Caco-2 (cell line): ENCODE measurements around the gene CTAG1A. TPM values are rescaled to one million over a fixed set of nuclear protein-coding genes. Genes with fewer than 3 reads are reported as not detected.
"Not testable (repeated sequence)": the region's sequence is repeated elsewhere in the genome, so short reads cannot be mapped to it uniquely, and the experiment has no call there.

ENCODE experiments used
- Bru-seq: library from RNA; stranded (reverse); fragments of 400-500 nt; gene quantifications from one replicate; lab custom pipeline; 2021; lab: Mats Ljungman, UMichigan
- BruChase-seq, 2 experiments: library from RNA; stranded (reverse); fragments of 400-500 nt; gene quantifications; one replicate each; lab custom pipeline; 2021; lab: Mats Ljungman, UMichigan
- BruUV-seq: library from RNA; stranded (reverse); fragments of 400-500 nt; replicated peaks from 2 replicates; lab custom pipeline; 2021; lab: Mats Ljungman, UMichigan
- CTCF ChIA-PET: fragments of 300-600 bp; sonication (Branson Sonifier 250); formaldehyde crosslinking; loops from one replicate; lab custom pipeline; 2022; ENCODE audit warnings: antibody characterized with exemption; lab: Charles Lee
- POLR2A ChIA-PET: fragments of 300-600 bp; sonication (Branson Sonifier 250); formaldehyde crosslinking; loops from one replicate; lab custom pipeline; 2022; ENCODE audit warnings: antibody characterized with exemption; lab: Charles Lee
- DNase-seq, 2 experiments: peaks; one replicate each; pipeline versions ENCODE4 v3.0.0 to v3.0.0-alpha.2; 2020 to 2022
- H3K27me3 ChIP-seq: replicated peaks from 2 replicates; pipeline ENCODE4 v1.6.0; 2011; ENCODE audit warnings: low read length; ENCODE audit not compliant: control insufficient read depth, insufficient read depth
- H3K36me3 ChIP-seq: 2 replicates; pipeline ENCODE4 v1.5.1; 2011; ENCODE audit warnings: low read length; ENCODE audit not compliant: control insufficient read depth, insufficient read depth
- H3K4me1 ChIP-seq: fragments of 250-450 bp; sonication (Bioruptor Pico); 2 replicates; pipeline ENCODE4 v1.5.1; 2020; ENCODE audit warnings: mild to moderate bottlenecking
- H3K4me3 ChIP-seq: 2 replicates; pipeline ENCODE4 v1.5.1; 2011; ENCODE audit warnings: low read depth, mild to moderate bottlenecking, control low read depth, low read length
- H3K9me3 ChIP-seq: fragments of 250-450 bp; sonication (Bioruptor Pico); 2 replicates; pipeline ENCODE4 v1.5.1; 2020; ENCODE audit warnings: mild to moderate bottlenecking, moderate library complexity
- H3K27ac Mint-ChIP-seq: one replicate; pipeline ENCODE4 v1.8.0; 2022; ENCODE audit warnings: mixed read lengths; ENCODE audit not compliant: unreplicated experiment
- H3K27me3 Mint-ChIP-seq: one replicate; pipeline ENCODE4 v1.8.0; 2022; ENCODE audit warnings: mixed read lengths; ENCODE audit not compliant: insufficient read depth, unreplicated experiment
- H3K36me3 Mint-ChIP-seq: one replicate; pipeline ENCODE4 v1.8.0; 2022; ENCODE audit warnings: mild to moderate bottlenecking, mixed read lengths; ENCODE audit not compliant: insufficient read depth, unreplicated experiment
- H3K4me1 Mint-ChIP-seq: one replicate; pipeline ENCODE4 v1.8.0; 2022; ENCODE audit warnings: low read depth, mixed read lengths; ENCODE audit not compliant: unreplicated experiment
- H3K4me3 Mint-ChIP-seq: one replicate; pipeline ENCODE4 v1.8.0; 2022; ENCODE audit warnings: mild to moderate bottlenecking, moderate library complexity, mixed read lengths; ENCODE audit not compliant: unreplicated experiment
- H3K9me3 Mint-ChIP-seq: one replicate; pipeline ENCODE4 v1.8.0; 2022; ENCODE audit warnings: mixed read lengths; ENCODE audit not compliant: unreplicated experiment
- intact Hi-C: fragments of 100-400 bp; cut with micrococcal nuclease; formaldehyde crosslinking; loops from one replicate; pipeline ENCODE4 v1.10.0; 2022; ENCODE audit not compliant: unreplicated experiment
- long read RNA-seq: library from polyadenylated mRNA; stranded (forward); transcript quantifications from one replicate; pipeline ENCODE4 v2.0.0, GENCODE V29; 2022
- total RNA-seq: library from RNA; stranded (reverse); gene quantifications from 2 replicates; pipeline ENCODE4 v1.2.3, GENCODE V29; 2022
- TF ChIP-seq, protein P1 (sequence below), 2 experiments: fragments of 200-600 bp in 1 of 2; IDR thresholded peaks; 1 replicate in 1 of 2; 2 replicates in 1 of 2; pipeline versions ENCODE4 v1.5.1 to v1.8.0; 2011 to 2022; ENCODE audit warnings: antibody characterized with exemption in 1 of 2, control low read depth in 1 of 2, inconsistent platforms in 1 of 2, low read depth in 1 of 2, low read length in 1 of 2, mild to moderate bottlenecking in 1 of 2, moderate library complexity in 1 of 2; ENCODE audit not compliant: insufficient read depth in 1 of 2, severe bottlenecking in 1 of 2, unreplicated experiment in 1 of 2

The CTAG1A gene
- not detected in 2 replicates for total RNA-seq
- not detected for Bru-seq, nascent RNA
- BruChase-seq, experiment 1, labeled RNA remaining after a 2-hour chase: not detected
- not detected for BruChase-seq, experiment 2, labeled RNA remaining after a 6-hour chase
- long read RNA-seq: 0 reads

DNA sequence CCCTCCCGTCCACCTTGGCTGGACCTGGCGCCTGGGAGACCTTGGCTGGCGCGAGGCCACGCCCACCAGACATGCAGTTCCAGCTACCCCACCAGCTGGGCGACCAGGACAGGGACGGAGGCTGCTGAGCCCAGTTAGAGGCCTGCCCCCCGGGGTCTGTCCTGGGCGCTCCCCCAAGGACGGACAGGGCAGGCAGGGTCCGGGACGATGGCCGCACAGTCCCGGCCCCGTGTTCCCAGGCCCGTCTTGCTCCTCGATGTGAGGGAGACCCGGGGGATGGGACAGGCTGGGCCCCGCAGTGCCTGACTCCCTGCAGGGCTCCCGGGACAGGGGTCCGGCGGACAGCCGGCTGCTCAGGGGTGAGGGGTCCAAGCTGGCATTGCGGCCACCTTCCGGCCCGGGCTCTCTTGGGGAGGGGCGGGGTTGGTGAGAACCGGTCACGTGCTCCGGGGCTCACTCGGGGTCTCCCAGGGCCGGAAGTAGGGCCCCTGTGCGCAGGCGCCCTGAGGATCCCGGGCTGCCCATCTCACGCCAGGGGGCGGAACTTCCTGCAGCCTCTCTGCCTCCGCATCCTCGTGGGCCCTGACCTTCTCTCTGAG lies at the start of gene CTAG1A:
Gene CTAG1A (plus strand): TSS at position 549 of the 599 bp plus-strand sequence. CDS start 74 bp downstream, outside the sequence.
- intact Hi-C loops, H3K4me3 Mint-ChIP-seq, H3K4me1 Mint-ChIP-seq, H3K9me3 ChIP-seq, H3K27me3 ChIP-seq, H3K36me3 ChIP-seq, H3K4me3 ChIP-seq, H3K4me1 ChIP-seq, BruUV-seq, POLR2A ChIA-PET, CTCF ChIA-PET, H3K36me3 Mint-ChIP-seq, H3K9me3 Mint-ChIP-seq, DNase-seq, H3K27ac Mint-ChIP-seq, H3K27me3 Mint-ChIP-seq: not testable (repeated sequence)

DNA sequence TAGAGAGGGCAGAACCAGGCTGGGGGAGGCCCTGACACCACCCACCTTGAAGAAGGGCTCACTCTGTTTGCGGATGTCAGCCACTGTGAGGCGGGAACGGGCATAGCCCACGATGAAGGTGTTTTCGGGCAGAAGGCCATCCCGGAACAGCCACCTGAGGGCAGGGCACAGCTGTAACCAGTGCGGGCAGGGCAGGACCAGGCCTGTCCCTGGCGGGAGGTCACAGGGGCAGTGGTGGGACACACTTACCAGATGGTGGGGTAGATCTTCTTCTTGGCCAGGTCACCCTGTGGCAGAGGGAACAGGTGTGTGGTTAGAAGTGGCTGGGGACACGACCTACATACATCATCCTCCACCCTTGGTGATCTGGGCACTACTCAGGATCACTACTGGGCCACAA lies 49.0 kb upstream of the CTAG1A start:
- ChIA-PET POLR2A (no interaction called here), CTCF (interaction anchor here (1.6 kb wide), 1 partner anchor 163 kb away, joined by 4 read pairs; no protein-coding TSS in a partner anchor)
- TF ChIP-seq, protein P1, sequence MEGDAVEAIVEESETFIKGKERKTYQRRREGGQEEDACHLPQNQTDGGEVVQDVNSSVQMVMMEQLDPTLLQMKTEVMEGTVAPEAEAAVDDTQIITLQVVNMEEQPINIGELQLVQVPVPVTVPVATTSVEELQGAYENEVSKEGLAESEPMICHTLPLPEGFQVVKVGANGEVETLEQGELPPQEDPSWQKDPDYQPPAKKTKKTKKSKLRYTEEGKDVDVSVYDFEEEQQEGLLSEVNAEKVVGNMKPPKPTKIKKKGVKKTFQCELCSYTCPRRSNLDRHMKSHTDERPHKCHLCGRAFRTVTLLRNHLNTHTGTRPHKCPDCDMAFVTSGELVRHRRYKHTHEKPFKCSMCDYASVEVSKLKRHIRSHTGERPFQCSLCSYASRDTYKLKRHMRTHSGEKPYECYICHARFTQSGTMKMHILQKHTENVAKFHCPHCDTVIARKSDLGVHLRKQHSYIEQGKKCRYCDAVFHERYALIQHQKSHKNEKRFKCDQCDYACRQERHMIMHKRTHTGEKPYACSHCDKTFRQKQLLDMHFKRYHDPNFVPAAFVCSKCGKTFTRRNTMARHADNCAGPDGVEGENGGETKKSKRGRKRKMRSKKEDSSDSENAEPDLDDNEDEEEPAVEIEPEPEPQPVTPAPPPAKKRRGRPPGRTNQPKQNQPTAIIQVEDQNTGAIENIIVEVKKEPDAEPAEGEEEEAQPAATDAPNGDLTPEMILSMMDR (IDR thresholded peaks at IDR 0.05; ENCODE audit: insufficient read depth in 1 of 2, low read depth in 1 of 2, low read length in 1 of 2, severe bottlenecking in 1 of 2, unreplicated experiment in 1 of 2): no peak
- Histone ChIP-seq H3K4me3 (no peak overlapping the region), H3K27me3 (no peaks in the 10 kb centered on the region), H3K9me3 (no peaks in the 10 kb centered on the region), H3K4me1 (peaks cover 8% of the 10 kb centered on the region; the same call in 1 of the 2 replicates), H3K36me3 (peaks cover 5% of the 10 kb centered on the region; the same call in 1 of the 2 replicates)
- no peak overlapping the region for H3K4me3 Mint-ChIP-seq
- no TSS peak for BruUV-seq
- H3K9me3 Mint-ChIP-seq: no peaks in the 10 kb centered on the region
- H3K27ac Mint-ChIP-seq: no peak overlapping the region
- no peak for DNase-seq
- H3K36me3 Mint-ChIP-seq: peaks cover 18% of the 10 kb centered on the region
- intact Hi-C loops: loop anchor here (2.0 kb wide), 1 partner anchor 45 kb away; the partner anchor contains the start of gene SLC10A3
- H3K27me3 Mint-ChIP-seq: no peaks in the 10 kb centered on the region
- H3K4me1 Mint-ChIP-seq: no peaks in the 10 kb centered on the region

DNA sequence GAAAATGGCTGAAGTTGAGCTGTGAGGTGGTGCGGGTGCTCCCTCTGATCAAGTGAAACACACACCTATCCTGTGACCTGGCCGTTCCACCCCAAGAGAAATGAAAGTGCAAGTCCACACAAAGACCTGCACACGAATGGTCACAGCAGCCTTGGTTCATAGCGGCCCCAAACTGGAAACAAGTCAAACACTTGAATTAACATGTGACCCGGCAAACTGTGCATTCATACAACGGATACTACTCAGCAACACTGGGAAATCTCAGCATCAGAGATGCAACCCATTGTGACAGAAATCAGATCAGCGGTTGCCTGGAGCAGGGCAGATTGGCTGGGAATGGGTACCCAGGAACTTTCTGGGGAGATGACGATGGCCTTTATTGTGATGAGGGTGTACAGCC lies 45.9 kb upstream of the CTAG1A start:
- Histone ChIP-seq H3K4me1 (peaks cover 23% of the 10 kb centered on the region), H3K4me3 (no peak overlapping the region), H3K9me3 (no peaks in the 10 kb centered on the region), H3K36me3 (no peaks in the 10 kb centered on the region), H3K27me3 (no peaks in the 10 kb centered on the region)
- H3K4me3 Mint-ChIP-seq: no peak overlapping the region
- TF ChIP-seq, protein P1 (IDR thresholded peaks at IDR 0.05; ENCODE audit: insufficient read depth in 1 of 2, low read depth in 1 of 2, low read length in 1 of 2, severe bottlenecking in 1 of 2, unreplicated experiment in 1 of 2): no peak
- no TSS peak for BruUV-seq
- H3K27ac Mint-ChIP-seq: no peak overlapping the region
- peaks cover 19% of the 10 kb centered on the region for H3K36me3 Mint-ChIP-seq
- H3K9me3 Mint-ChIP-seq: no peaks in the 10 kb centered on the region
- ChIA-PET POLR2A (no interaction called here), CTCF (no interaction called here)
- intact Hi-C loops: no loop called here
- no peaks in the 10 kb centered on the region for H3K27me3 Mint-ChIP-seq
- no peaks in the 10 kb centered on the region for H3K4me1 Mint-ChIP-seq
- no peak for DNase-seq

DNA sequence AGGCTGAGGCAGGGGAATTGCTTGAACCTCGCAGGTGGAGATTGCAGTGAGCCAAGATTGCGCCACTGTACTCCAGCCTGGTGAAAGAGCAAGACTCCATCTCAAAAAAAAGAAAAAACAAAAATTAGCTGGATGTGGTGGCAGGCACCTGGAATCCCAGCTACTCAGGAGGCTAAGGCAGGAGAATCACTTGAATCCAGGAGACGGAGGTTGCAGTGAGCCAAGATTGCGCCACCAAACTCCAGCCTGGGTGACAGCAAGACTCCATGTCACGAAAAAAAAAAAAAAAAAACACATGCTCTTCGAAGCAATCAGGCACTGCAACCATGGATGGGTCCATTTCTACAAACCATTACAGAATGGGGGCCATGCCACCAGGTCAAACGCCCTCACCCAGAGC lies 44.6 kb upstream of the CTAG1A start:
- intact Hi-C loops, DNase-seq, H3K27me3 Mint-ChIP-seq, CTCF ChIA-PET, H3K27me3 ChIP-seq, POLR2A ChIA-PET, H3K36me3 ChIP-seq, H3K9me3 ChIP-seq, H3K9me3 Mint-ChIP-seq, BruUV-seq, H3K4me3 Mint-ChIP-seq, H3K4me3 ChIP-seq, H3K4me1 Mint-ChIP-seq: not testable (repeated sequence)
- peaks cover 18% of the 10 kb centered on the region for H3K4me1 ChIP-seq
- peak overlapping the region; percentile 64 for H3K27ac Mint-ChIP-seq
- H3K36me3 Mint-ChIP-seq: peaks cover 10% of the 10 kb centered on the region
